ENCODE data around the gene KIF11. TPM values are rescaled to one million over a fixed set of nuclear protein-coding genes. Genes with fewer than 3 reads are reported as not detected.

Gene KIF11
- polyA plus RNA-seq, 10 donors = 12.3 to 28.4 (median 17.7) TPM

DNA sequence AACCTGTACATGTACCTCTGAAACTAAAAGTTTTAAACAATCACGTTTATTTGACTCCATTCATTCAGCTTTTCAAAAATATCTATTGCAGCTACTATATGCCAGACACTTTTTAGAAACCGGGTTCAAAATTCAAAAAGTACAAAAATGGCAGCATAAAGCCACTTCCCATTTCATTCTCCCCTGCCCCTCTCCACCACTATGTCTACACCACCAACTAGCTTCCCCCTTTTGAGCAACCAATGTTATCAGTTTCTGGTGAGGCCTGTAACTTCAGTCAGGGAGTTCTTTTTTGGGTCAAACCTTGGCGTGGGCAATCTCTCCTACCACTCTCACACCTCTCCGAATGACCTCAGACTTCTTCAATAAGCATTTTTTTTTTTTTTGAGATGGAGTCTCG, 85.3 kb downstream of the KIF11 start:
- no peak for DNase-seq

DNA sequence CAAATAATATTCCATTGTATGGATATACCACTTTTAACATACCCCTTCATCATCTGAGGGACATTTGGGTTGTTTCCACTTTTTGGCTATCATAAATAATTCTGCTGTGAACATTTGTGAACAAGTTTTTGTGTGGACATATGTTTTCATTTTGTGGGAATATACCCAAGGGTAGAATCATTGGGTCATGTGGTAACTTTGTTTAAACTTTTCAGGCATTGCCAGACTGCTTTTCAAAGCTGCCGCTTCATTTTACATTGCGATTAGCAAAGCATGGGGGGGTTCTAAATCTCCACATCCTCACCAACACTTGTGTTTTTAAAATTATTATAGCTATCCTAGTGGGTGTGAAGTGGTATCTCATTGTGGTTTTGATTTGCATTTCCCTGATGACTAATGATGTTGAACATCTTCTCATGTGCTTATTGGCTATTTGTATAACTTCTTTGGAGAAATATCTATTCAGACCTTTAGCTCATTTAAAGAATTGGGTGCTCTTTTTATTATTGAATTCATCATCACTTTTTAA, 88.4 kb downstream of the KIF11 start:
- DNase-seq = no peak

DNA sequence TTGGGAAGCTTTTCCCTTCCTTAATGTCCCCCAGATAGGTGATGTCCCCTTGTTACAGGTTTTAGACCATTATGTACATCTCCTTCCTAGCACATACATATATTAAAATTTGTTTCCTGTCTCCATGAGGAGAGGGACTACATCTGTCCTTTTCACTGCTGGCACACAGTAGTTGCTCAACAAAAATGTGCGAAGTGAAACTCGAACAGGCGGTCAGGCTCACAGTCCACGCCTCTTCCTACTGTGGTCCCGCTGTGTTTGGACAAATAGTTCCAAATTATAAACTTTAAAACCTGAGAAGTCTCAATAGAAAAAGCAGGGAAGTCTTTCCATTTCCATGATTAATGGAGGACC, 95.6 kb downstream of the KIF11 start:
- DNase-seq = no peak

DNA sequence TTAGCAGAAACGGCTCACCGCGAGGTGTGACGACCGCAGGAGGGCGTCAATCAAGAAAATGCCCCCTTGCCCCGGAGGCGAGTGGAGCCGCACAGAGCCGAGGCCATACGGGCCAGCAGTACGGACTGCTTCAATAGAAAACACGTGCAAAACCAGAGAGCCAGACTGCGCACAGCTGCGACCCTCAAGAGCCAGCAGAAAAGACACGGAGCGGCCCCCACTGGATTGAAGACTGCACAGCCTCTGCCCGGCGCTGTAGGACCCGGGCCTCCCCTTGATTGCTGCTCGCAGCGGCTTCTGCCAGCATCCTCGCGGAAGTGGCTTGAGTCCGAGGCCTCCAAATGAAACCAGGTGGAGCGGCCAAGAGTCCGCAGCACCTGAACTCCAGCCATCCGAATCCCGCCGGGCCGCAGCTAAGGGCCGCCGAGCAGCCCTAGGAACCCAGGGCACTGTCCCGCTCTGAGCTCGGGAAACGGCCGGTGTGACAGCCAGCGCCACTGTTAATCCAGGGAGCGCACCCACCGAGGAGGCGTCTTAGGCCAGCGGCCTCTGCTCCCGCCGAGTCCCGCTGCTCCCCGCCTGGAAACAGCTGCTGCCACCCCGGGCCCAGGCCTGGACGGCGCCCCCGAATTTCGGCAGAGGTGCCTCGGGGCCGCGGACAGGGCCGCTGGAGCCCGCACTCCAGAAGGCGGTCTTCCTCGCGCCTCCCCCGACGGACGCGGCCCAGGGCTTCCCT, 96.2 kb downstream of the KIF11 start:
- DNase-seq = peak in 2 of 3 donors; percentile 34 to 74

DNA sequence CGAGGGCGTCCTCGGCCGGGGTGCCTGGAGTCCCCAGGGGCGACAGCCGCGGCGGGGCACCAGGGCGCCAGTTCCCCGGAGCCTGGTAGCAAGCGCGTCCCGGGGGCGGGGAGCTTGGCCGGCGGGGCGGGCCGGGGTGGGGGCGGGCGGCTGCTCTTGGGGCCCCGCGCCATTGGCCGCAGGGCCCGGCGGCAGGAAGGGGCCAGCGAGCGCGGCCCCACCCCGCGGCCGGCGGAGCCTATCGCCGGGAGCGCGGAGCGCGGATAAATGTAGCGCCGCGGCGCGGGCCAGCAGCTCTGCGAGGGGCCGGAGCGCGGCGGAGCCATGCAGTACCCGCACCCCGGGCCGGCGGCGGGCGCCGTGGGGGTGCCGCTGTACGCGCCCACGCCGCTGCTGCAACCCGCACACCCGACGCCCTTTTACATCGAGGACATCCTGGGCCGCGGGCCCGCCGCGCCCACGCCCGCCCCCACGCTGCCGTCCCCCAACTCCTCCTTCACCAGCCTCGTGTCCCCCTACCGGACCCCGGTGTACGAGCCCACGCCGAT, 96.8 kb downstream of the KIF11 start, which contains the start of gene HHEX:
TSS of gene HHEX (plus strand) at position 293 of the 548 bp plus-strand sequence. CDS start at position 325, 32 bp downstream.
- peak in 2 of 3 donors; percentile 49 to 62 for DNase-seq

DNA sequence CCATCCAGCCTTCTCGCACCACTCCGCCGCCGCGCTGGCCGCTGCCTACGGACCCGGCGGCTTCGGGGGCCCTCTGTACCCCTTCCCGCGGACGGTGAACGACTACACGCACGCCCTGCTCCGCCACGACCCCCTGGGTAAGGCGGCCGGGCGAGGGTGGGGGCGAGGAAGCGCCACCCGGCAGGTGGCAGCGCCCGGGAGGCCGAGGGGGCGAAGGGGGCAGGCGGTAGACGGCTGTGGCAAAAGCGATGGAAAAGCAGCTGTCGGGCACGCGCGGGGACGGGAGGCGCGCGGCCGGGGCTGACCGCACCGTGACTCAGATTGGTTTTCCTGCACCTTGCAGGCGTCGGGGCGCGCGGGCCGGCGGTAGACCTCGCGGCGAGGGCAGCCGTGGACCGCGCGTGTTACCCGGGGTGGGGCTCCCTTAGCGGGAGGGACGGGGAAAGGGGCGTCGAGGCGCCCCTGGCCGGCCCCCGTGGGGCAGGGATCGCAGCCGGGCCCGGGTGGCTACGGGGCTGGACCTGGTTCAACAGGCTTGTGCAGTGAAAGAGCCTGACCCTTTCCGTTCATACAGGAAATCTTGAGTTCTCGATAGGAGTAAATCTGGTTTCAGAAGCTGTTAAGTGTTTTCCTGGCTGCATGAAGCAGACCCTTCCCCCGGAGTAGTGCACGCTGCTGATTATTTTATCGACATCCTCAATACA, 97.4 kb downstream of the KIF11 start:
- peak in 1 of 3 donors; percentile 71 for DNase-seq

DNA sequence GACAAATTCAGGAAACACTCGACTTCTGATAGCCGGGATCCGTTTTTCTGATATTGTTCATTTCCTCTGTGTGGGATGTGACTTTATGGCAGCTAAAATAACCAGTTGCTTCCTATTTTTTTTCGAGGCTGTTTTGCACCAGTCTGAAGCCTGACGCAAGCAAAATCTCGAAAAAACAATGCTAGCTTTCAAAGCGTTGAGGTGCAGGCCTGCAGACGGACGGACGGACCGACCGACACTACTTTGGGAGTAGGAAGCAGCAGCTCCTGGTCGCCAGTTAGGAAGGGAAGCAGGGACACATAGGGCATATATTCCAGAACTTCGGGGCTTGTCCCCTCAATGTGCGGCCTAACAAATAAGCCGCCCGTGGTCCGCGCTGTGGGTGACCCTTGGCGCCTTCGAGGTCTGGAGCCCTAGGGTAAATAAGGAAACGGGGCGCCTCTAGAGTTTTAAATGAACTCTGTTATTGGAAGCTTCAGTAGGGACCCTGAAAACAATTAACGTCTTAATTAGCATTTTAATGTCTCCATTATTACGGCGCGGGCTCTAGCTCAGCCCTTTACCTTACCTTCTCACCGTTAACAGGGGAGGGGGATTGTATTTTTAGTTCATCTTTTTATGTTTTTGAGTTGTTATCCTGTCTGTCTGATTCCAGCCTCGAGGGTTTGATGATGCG, 98.1 kb downstream of the KIF11 start:
- DNase-seq = peak in 2 of 3 donors; percentile 27 to 76

DNA sequence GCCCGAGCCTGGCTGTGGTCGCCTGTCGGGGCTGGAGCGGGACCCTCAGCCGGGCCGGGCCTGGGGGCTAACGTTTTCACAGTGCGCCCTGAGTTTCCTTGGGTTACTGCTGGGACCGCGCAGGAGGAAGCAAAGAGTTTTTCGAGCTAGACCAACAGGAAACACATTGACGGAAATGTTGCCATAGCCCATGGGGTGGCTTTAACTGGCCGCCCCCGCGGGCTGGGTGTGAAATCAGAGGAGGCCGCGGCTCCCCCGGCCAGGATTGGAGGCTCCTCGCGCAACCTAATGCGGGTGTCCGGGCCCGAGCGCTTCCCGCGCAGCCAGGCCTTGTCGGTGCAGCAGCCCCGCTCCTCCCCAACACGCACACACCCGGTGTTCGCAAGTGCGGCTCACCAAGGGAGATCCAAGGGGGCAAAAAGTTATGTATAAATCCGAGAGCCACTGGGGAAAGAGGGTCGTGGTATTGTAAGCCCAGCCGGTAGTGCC, 98.7 kb downstream of the KIF11 start:
- peak in 2 of 3 donors; percentile 34 to 64 for DNase-seq

DNA sequence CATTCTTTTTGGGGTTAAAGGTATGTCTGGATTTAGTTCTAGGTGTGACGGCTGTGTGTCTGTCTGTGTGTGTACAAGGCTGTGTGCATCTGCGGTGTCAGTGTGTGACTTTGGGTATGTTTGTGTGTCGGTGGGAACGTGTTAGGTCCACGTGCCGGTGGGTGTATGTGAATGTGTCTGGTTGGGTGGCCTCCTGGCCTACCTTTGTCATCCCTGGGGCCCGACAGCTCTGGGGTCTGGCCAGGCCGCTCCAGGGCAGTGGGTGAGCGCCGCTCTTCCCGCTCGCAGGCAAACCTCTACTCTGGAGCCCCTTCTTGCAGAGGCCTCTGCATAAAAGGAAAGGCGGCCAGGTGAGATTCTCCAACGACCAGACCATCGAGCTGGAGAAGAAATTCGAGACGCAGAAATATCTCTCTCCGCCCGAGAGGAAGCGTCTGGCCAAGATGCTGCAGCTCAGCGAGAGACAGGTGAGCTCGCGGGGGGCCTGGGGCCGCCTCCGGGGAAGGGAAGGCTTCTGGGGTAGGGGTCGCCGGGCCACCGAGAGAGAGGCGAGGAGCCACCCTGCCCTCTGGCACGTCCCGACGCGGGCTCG, 99.2 kb downstream of the KIF11 start:
- no peak for DNase-seq

DNA sequence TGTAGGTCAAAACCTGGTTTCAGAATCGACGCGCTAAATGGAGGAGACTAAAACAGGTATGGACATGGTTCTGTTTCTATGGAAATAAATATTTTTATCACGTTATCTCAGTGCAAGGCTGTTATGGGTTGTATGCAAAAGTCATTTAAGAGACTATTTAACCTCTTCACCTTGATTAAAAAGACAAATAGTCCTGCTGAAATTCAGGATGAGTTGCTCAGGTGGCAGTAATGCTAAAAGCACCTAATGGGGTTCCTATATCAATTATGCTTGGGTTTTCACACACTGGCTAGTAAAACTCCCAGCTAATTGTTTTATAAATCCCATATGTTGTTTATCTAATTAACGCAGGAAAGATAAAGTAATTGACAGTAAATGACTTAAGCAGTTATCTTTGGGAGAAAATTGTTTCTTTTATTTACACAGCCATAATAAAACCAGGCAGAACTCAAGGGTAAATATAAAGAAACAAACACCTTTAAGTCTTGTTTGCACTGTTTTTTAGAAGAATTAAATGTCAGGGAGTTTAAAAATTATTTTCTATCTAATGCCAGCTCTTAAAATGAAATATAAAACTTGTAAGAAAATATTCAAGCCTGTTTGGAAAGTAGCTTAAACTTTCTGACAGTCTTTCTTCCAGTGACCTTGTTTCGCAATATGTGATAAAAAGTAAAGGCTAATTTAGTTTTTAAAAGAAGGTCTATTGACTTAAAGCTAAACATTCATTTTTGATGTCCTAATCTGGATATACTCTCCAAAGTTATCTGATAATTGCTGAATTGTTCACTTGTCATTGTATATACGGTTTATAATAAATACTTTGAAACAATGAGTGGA, 100.0 kb downstream of the KIF11 start:
- DNase-seq = peak in 1 of 3 donors; percentile 26

DNA sequence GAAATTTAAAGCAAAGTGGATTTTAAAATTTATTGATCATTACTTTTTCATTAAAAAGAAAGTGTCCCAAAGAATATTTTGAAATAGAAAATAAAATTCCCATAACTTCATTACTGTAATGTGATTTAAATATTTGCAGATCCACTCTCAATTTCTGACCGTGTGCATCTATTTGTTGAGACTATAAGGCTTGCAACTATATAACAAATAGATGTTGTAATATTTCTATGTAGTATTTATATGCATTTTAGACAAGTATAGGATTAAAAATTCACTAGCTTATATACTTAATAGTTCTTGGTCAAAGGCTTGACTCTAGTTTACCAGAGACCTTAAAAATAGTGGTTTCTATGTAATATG, 100.6 kb downstream of the KIF11 start:
- DNase-seq = no peak

DNA sequence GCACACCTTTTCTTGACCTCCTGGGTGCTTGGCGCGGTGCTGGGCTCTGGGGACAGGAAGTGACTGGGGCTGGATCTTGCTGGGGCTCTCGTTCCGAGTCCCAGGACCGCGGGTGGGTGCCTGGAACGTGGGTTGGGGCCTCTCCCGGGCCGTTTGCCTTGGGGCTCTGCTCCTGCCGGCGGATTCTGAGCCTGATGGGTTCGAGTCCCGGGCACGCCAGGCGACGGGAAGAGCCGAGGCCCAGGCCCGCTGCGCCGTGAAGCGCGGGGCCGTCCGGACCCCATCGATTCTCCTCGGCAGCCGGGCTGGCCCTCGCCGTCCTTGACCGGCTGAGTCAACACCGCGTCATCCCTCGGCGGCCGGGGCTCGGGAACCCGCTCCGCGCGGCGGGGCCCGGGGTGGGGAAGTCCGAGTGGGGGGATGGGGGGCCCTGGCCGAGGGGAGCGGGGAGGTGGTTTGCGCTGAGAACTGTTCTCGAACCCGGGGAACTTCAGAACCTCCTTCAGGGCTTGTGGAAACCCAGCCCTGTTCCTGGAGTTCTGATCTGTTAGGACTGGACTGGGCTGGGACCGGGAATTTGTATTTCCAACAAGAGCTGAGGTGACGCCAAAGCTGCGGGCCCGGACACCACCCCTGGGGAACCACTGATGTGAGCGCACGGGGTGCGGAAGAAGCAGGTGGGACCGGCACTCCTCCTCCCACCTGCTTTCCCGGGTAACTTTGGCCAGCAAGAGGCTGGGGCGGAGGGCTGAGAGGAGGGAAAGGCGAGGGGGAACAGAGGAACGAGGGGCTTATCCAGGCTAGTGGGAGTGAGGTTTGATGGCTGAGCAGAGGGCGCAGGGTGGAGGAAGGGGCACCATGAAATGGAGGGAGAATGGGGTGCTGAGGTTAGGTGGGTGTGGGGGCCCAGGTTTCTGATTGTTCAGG, 103.0 kb downstream of the KIF11 start:
- DNase-seq = peak in 1 of 3 donors; percentile 21

DNA sequence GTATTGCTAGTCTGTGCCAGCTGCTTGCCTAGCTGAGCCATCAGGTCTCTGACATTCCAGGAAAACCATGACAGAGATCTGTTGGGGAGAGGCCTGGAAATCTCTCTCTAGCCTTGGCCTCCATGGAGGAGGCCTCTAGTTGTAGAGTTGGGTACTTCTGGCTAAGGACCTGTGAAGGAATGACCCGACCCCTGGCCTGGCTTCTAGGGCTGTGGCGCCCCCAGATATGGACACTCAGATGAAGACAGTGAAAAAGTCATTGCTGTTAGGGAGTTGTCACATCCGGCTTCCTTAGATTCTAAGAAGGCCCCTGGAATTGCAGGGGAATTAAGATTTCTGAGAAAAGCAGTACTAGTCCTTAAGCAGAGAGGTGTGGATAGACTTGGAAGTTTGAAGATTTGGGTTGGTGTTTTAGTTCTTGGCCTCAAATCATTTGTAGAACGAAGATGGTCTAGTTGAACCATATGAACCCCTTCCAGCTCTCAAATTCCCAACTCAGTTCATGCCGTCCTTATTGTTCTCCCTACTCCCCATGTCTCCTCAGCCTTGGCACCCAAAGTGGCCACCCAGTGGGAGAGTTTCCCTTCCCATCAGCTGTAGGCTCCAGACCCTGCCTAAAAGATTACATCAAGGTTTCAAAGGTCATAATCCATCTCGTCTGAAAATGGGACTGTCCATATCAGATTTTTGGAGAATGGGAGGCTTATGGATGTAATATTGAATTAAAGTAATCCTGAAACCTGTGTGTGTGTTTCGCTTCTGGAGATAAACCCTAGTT, 103.9 kb downstream of the KIF11 start:
- DNase-seq = no peak

DNA sequence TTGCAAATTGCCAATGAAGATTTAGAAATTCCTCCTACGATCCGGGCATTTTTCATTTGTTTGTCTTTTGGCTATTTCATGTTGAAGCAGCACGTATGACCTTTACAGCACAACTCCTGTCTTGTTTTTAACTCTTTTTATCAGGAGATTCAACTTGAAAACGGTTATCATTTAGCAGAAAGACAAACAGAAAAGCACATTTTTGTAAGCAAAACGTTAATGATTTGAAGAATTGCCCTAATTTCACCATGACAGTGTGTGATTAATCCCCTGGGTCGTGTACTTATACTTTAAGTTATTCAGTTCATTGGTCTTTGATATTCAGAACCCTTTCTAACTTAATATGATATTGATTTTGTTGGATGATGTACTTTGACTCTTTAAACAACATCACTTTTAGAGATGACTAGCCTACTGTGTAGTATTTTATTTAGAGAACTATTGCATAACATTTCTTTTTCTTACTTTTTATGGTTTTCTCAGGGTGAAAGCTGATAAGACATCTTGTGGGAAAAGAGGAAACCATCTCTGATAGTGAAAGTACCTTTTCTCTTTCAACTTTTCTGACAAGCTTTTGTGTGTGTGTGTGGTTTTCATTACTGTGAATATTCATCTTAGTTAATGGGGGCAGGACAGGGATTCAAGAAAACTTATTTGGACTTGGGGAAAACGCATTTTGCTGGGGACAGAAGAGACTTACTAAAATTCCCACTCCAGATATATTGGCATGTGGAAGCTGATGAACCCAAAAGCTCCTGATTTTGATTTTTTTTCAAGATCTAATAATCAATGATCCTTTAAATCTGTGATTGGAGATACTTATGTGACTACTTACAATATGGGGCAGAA, 105.0 kb downstream of the KIF11 start:
- no peak for DNase-seq

DNA sequence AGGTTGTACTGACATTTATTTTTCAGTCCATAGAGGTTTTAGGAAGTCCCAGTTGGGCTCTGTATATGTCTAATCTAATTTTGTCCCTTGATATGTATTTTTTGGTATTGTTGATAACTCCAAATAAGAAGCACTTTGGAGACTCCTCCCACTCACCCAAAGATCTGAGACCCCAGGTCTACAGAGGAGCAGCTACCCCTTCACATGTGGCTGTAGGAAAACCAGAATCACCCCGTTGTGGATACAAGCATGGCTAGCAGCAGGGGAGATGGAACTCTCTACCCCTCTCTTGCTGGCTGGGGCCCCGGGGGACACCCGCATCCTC, 106.2 kb downstream of the KIF11 start:
- no peak for DNase-seq

DNA sequence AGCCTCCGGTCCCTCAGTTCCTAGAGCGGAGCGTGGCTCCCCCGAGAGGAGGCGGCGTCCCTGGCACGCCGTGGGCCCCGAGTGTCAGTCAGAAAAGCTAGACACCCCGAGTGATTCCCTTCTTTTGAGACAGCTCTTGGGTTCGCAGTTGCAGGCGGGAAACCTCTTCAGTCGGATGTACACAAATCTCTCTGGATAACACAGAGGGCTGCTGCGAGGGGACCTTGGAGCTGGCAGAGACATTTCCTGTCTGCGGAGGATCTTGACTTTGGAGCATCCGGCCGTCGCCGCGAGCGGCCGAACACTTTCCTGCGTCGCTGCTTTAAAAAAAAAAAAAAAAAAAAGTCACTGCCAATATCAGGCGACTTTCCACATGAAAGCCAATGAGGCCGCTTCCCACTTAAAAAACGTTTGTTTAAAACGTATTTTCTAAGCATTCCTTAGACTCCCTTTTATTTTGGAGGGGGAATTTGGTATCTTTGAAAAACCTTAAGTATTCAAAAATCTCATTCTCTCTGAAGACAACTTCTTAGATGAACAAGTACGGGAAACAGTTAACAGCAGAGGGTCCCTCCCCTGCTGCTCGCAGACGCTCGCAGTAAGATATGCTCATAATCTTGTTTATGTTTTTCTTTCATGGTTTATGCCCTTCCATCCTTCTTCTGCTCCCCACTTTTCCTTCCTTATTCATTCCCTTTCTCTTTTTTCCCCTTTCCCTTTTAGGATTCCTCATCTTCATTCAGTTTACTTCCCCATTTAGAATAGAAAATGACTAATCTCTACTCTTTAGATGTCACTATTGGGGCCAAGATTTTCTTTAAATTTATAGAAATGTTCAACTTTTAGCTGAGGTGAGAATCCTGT, 106.8 kb downstream of the KIF11 start:
- peak in 2 of 3 donors; percentile 37 to 67 for DNase-seq

All from muscle of back (tissue), 11 donors.